Transverse colon (tissue), 4 donors: ENCODE measurements around the gene SCEL. TPM values are rescaled to one million over a fixed set of nuclear protein-coding genes. Genes with fewer than 3 reads are reported as not detected.

Source experiments
- DNase-seq: peaks from one replicate; pipeline ENCODE4 v3.0.0-alpha.2; 2019
- H3K27ac ChIP-seq, 4 donors: fragments of 200-600 bp; sonication (generic); 2 replicates each; pipeline ENCODE4 v1.5.1; 2016 to 2018; ENCODE audit warnings: inconsistent platforms in 4 of 4
- H3K27me3 ChIP-seq: fragments of 200-600 bp; sonication (generic); 2 replicates; pipeline ENCODE4 v1.5.1; 2017; ENCODE audit warnings: inconsistent platforms
- H3K36me3 ChIP-seq, 4 donors: fragments of 200-600 bp; sonication (generic); 2 replicates each; pipeline ENCODE4 v1.5.1; 2017 to 2019; ENCODE audit warnings: inconsistent platforms in 4 of 4
- H3K4me1 ChIP-seq, 4 donors: fragments of 200-600 bp; sonication (generic); 2 replicates each; pipeline ENCODE4 v1.5.1; 2017 to 2020; ENCODE audit warnings: inconsistent platforms in 4 of 4
- H3K4me3 ChIP-seq, 4 donors: fragments of 200-600 bp; sonication (generic); 1 replicate in 1 of 4; 2 replicates in 3 of 4; pipeline versions ENCODE4 v1.5.1 to v1.6.1; 2017 to 2019; ENCODE audit warnings: inconsistent platforms in 4 of 4
- H3K9me3 ChIP-seq, 2 donors: fragments of 200-600 bp; sonication (generic); 2 replicates each; pipeline ENCODE4 v1.5.1; 2017 to 2019; ENCODE audit warnings: inconsistent platforms in 2 of 2
- CTCF ChIP-seq, 5 experiments: fragments of 200-600 bp in 3 of 5; fragments of 450-650 bp in 2 of 5; sonication (generic) in 3 of 5; IDR thresholded peaks; 1 replicate in 2 of 5; 2 replicates in 3 of 5; pipeline ENCODE4 v1.5.1; 2016 to 2017; ENCODE audit warnings: antibody characterized with exemption in 5 of 5, inconsistent platforms in 3 of 5, mild to moderate bottlenecking in 2 of 5, moderate library complexity in 1 of 5
- EP300 ChIP-seq: sonication (generic); formaldehyde crosslinking; IDR thresholded peaks from one replicate; pipeline ENCODE4 v1.6.1; 2017; ENCODE audit warnings: antibody characterized with exemption, low read depth
- POLR2A ChIP-seq: fragments of 450-650 bp; IDR thresholded peaks from one replicate; pipeline ENCODE4 v1.6.1; 2016; ENCODE audit warnings: antibody characterized with exemption, mild to moderate bottlenecking, moderate library complexity
- POLR2AphosphoS5 ChIP-seq, 3 donors: sonication (generic); formaldehyde crosslinking; IDR thresholded peaks; one replicate each; pipeline ENCODE4 v1.6.1; 2016; ENCODE audit warnings: antibody characterized with exemption in 3 of 3
- WGBS, 2 donors: methylation state at CpG; one replicate each; pipeline ENCODE4 v1.1.5; 2018; ENCODE audit warnings: low coverage in 1 of 2; 5-methylcytosine and 5-hydroxymethylcytosine counted together
- in situ Hi-C, 4 donors: fragments of 200-750 bp; cut with MboI; loops; one replicate each; pipeline versions ENCODE4 v1.15.0 to v1.15.1; 2017; ENCODE audit warnings: low sequenced_read_pairs in 3 of 4, low pct_ligation_motif_present in 1 of 4, low pct_unique_long_range_greater_than_20kb in 1 of 4
- intact Hi-C: fragments of 100-400 bp; cut with DNase I; formaldehyde crosslinking; loops from one replicate; pipeline ENCODE4 v1.15.1; 2023; ENCODE audit warnings: low total_unique reads
- total RNA-seq, 4 donors: library from RNA; depleted of rRNA; stranded (reverse); fragments of >200 nt; gene quantifications; one replicate each; pipeline ENCODE4 v1.1.0, GENCODE V29; 2016

SCEL gene
- total RNA-seq, 4 donors from 2014 or later = 0.32 to 0.96 TPM; not detected in 2

GRCh38 chr13:77611068-77611467 is 75.6 kb downstream of the SCEL start:
- H3K4me3 ChIP-seq = no peak overlapping the region
- intact Hi-C loops (no loop called here), in situ Hi-C loops (no loop called here)
- H3K27ac ChIP-seq = no peak overlapping the region
- H3K4me1 ChIP-seq = no peaks in the 10 kb centered on the region
- WGBS, 2 donors = 83 to 96% methylated on average over 1 of the region's 1 CpG
- no peaks in the 10 kb centered on the region for H3K27me3 ChIP-seq
- TF ChIP-seq CTCF (IDR thresholded peaks at IDR 0.05) = no peak
- TF ChIP-seq POLR2AphosphoS5 (IDR thresholded peaks at IDR 0.05) = no peak
- no peak for TF ChIP-seq EP300
- no peak for TF ChIP-seq POLR2A
- H3K36me3 ChIP-seq = no peaks in the 10 kb centered on the region
- no peaks in the 10 kb centered on the region for H3K9me3 ChIP-seq
- no peak for DNase-seq

DNA sequence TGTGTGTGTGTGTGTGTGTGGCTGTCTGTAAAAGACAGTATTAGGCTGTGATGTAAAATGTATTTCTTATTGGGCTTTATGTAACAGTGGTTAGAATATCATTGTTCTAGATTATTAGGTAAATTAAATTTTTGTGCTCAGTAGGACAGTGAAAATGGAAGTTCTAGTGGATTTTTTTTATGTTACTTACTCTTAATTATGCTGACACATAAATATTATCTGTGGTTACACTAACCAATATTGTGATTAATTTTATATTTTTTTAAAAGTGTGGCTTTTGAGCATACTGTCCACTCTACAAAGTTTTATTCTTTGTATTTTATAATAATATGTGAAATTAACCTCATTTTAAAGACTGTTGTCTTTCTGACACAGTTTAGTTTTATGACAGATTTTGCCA is 80.5 kb downstream of the SCEL start:
- no peak for DNase-seq
- no peaks in the 10 kb centered on the region for H3K36me3 ChIP-seq
- intact Hi-C loops (no loop called here), in situ Hi-C loops (no loop called here)
- H3K4me3 ChIP-seq = no peak overlapping the region
- H3K4me1 ChIP-seq = no peaks in the 10 kb centered on the region
- no peak overlapping the region for H3K27ac ChIP-seq
- H3K9me3 ChIP-seq = no peaks in the 10 kb centered on the region
- H3K27me3 ChIP-seq = no peaks in the 10 kb centered on the region
- TF ChIP-seq POLR2A (no peak), EP300 (no peak), CTCF (IDR thresholded peaks at IDR 0.05) (no peak), POLR2AphosphoS5 (IDR thresholded peaks at IDR 0.05) (no peak)

DNA sequence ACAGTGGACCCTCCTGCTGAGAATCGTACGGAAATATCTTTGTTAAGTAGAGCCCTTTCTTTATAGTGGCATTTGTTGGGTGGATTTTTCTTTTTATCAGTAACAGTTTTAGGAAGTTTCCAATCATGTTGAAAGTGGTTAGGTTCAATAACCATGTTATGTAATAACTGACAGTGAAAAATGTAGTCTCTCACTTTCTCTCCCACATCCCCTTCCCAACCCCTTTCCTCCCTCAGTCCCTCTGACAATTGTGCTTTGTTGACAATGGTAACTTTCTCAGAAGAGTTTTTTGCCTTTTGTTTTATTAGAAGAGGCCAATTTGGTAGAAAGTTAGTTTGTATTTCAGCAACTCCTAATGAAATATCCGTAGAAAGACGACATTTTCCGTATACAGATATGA is 84.1 kb downstream of the SCEL start:
- TF ChIP-seq POLR2A (no peak), POLR2AphosphoS5 (IDR thresholded peaks at IDR 0.05) (no peak), CTCF (IDR thresholded peaks at IDR 0.05) (no peak), EP300 (no peak)
- Histone ChIP-seq H3K4me1 (no peaks in the 10 kb centered on the region), H3K4me3 (no peak overlapping the region), H3K27me3 (no peaks in the 10 kb centered on the region), H3K9me3 (no peaks in the 10 kb centered on the region), H3K36me3 (no peaks in the 10 kb centered on the region), H3K27ac (no peak overlapping the region)
- WGBS, 2 donors = 70 to 76% methylated on average over 5 of the region's 5 CpGs
- intact Hi-C loops = no loop called here
- no peak for DNase-seq
- in situ Hi-C loops = no loop called here

DNA sequence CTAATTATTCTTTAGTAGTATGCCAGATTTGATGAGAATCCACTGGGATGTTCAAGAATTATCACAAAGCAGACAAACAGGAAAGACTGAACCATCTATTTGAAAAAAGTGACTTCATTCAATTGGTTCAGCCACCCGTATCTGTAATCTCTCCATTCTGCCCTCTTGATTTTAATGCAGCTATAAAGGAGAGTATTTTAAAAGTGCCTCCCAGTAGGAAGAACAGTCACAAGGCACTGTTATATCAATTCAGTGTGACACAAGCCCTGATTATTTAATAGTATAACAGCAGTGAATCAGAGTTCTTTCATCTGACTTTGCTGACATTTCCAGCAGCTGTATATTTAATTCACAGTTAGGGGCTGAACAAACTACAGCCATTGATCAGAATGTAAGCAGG is 84.6 kb downstream of the SCEL start:
- H3K4me1 ChIP-seq = no peaks in the 10 kb centered on the region
- no peaks in the 10 kb centered on the region for H3K27me3 ChIP-seq
- intact Hi-C loops (no loop called here), in situ Hi-C loops (no loop called here)
- 39 to 56% methylated on average over 1 of the region's 1 CpG for WGBS, 2 donors
- no peaks in the 10 kb centered on the region for H3K9me3 ChIP-seq
- no peaks in the 10 kb centered on the region for H3K36me3 ChIP-seq
- DNase-seq = no peak
- TF ChIP-seq POLR2AphosphoS5 (IDR thresholded peaks at IDR 0.05) (no peak), EP300 (no peak), POLR2A (no peak)
- H3K27ac ChIP-seq = no peak overlapping the region
- H3K4me3 ChIP-seq = no peak overlapping the region

- DNase-seq = no peak
- Histone ChIP-seq H3K27ac (no peak overlapping the region), H3K4me3 (no peak overlapping the region), H3K36me3 (no peaks in the 10 kb centered on the region), H3K9me3 (no peaks in the 10 kb centered on the region), H3K27me3 (no peaks in the 10 kb centered on the region), H3K4me1 (no peaks in the 10 kb centered on the region)
- in situ Hi-C loops (no loop called here), intact Hi-C loops (no loop called here)
- WGBS, 2 donors = 45 to 60% methylated on average over 3 of the region's 3 CpGs
- TF ChIP-seq POLR2AphosphoS5 (IDR thresholded peaks at IDR 0.05) (no peak), CTCF (IDR thresholded peaks at IDR 0.05) (no peak), POLR2A (no peak), EP300 (no peak)
These were observed 88.3 kb downstream of the SCEL start for GRCh38 chr13:77623806-77624205.
